GM10248 (cell line): Measurements from ENCODE around the gene HDAC9.

Source experiments
- CTCF ChIA-PET: fragments of 300-600 bp; sonication (Branson Sonifier 250); formaldehyde crosslinking; extraction: SDS; loops from one replicate; lab custom pipeline; 2021; ENCODE audit warnings: antibody characterized with exemption; lab: Yijun Ruan, JAX
- POLR2A ChIA-PET: fragments of 350-650 bp; sonication (Branson Sonifier 250); formaldehyde crosslinking; extraction: SDS; loops from one replicate; lab custom pipeline; 2020; ENCODE audit warnings: antibody characterized with exemption; lab: Yijun Ruan, JAX
- DNase-seq: peaks from one replicate; pipeline ENCODE4 v3.0.0; 2012; ENCODE audit errors: extremely low spot score
- CTCF ChIP-seq: IDR thresholded peaks from 2 replicates; pipeline ENCODE4 v1.5.1; 2012; ENCODE audit warnings: mild to moderate bottlenecking, low read depth; ENCODE audit errors: extremely low read depth, missing control alignments, control extremely low read depth

Gene HDAC9

DNA sequence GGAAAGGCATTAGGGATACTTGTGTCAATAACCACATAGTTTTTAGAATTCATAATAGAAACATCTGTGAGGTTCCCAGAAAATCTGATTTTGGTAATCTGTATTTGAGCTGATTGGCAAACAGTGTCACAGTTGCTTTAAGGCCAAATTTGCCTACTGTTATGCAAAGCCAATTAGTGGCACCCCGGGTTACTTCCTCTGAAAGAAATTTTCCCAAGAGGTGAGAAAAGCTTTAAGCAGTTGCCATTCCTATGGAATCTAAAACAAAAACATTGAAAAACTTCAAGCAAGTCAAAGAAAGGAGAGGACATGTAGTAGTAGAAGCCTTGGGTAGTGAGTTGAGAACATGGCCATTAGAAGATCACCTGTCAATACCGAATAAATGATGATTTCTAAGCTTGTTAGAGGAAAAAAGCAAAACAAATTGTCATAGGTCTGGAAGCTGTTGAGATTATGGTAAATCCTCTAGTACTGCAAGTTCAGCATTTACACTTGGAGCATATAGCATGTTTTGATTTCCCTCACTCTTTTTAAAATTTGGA, 445.1 kb downstream of the HDAC9 start:
- no peak for DNase-seq
- ChIA-PET POLR2A (no interaction called here), CTCF (interaction anchor here (1.3 kb wide), 1 partner anchor 10 kb away, joined by 3 read pairs; no protein-coding TSS in a partner anchor)
- no peak for TF ChIP-seq CTCF

DNA sequence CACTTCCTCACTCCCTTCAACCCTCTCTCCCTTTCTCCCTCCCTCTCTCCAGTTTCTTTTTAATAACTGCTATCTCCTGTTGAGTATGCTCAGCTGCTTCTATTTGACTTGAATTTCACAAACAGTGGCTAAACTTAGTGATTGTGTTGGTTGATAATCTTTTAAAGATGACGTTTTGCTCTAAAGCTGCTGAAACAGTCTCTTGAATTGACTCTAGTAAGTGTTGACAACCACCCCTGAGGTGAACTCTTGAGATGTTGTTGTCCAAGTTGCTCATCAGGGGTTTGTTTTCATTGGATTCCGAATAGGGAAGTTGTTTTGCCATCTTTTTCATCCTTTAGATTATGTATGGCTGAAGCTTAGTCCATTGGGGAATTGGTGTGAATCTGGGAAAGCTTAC, 445.7 kb downstream of the HDAC9 start:
- DNase-seq = no peak
- no peak for TF ChIP-seq CTCF

GRCh38 chr7:18948521-18948920, 453.0 kb downstream of the HDAC9 start:
- no peak for DNase-seq
- ChIA-PET POLR2A (no interaction called here), CTCF (no interaction called here)
- no peak for TF ChIP-seq CTCF

More for the DNA sequence above, 445.7 kb downstream of the HDAC9 start:
- ChIA-PET CTCF (interaction anchor here (1.3 kb wide), 1 partner anchor 10 kb away, joined by 3 read pairs; no protein-coding TSS in a partner anchor), POLR2A (no interaction called here)

DNA sequence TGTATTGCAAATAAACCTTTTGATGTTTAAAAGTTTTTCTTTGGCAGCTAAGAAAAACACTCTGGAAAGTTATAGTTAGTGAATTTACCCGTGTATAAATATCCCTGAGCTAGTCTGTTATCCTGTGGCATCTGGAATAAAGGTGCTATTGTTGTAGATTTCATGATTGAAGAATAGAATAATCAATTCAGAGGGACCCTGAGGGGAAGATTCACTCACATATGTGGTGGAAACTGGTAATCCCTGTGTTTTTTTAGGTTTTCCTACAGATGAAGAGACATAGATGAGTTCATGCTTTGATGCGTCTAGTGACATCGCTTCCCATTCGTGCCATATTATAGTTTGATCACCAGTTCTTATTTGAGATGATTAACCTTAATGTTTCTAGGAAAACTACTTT, 457.3 kb downstream of the HDAC9 start:
- CTCF ChIA-PET = interaction anchor here (2.2 kb wide), 1 partner anchor 14 kb away, joined by 10 read pairs; no protein-coding TSS in a partner anchor
- no peak for DNase-seq
- POLR2A ChIA-PET = interaction anchor here (0.6 kb wide), 1 partner anchor 147 kb away, joined by 3 read pairs; no protein-coding TSS in a partner anchor
- no peak for TF ChIP-seq CTCF

DNA sequence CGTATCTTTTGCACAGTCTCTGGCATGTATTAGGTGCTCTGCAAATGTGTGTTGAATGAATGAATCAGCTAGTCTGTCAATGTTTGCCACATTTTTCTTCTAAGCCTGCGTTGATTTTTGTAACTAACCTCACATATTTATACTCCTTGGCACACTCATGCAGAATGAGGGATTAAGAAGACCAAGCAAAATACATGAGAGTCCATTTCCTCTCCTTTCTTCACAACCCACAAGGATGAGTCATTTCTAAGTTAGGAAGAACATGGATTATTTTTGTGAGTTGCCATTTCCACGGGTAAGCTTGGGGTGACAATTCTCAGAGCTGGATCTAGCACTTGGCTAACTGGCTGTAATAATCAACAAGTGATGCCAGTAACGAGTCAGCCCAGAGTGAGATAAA, 463.1 kb downstream of the HDAC9 start:
- no peak for TF ChIP-seq CTCF
- CTCF ChIA-PET = no interaction called here
- POLR2A ChIA-PET = no interaction called here
- no peak for DNase-seq

DNA sequence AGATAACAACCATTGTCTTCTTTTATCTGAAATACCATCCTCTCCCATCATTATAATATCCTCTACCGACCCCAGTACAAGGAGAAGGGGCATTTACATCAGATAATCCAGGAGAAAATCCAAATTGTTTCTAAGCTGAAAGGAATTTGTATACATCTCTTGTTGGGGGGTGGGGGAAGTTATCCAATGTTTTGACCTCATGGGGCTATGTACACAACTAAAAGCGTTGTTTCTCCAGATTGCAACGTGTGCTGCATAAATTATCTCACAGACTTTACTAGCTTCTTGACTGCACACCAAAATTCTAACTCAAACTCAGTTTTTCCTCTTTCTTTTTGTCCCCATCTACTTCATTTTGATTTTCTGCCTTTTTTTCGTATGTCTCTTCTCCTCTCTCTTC, 465.2 kb downstream of the HDAC9 start:
- TF ChIP-seq CTCF = no peak
- CTCF ChIA-PET = interaction anchor here (1.0 kb wide), 1 partner anchor 9 kb away, joined by 3 read pairs; no protein-coding TSS in a partner anchor
- POLR2A ChIA-PET = no interaction called here
- DNase-seq = no peak

- ChIA-PET CTCF (interaction anchor here (1.0 kb wide), 1 partner anchor 8 kb away, joined by 3 read pairs; no protein-coding TSS in a partner anchor), POLR2A (no interaction called here)
- DNase-seq = no peak
- TF ChIP-seq CTCF = no peak
These were observed 466.5 kb downstream of the HDAC9 start for GRCh38 chr7:18962031-18962430.
